Measurements from ENCODE around the gene BCAP31.
"Not testable (repeated sequence)": the region's sequence is repeated elsewhere in the genome, so short reads cannot be mapped to it uniquely, and the experiment has no call there.

Gene BCAP31

DNA sequence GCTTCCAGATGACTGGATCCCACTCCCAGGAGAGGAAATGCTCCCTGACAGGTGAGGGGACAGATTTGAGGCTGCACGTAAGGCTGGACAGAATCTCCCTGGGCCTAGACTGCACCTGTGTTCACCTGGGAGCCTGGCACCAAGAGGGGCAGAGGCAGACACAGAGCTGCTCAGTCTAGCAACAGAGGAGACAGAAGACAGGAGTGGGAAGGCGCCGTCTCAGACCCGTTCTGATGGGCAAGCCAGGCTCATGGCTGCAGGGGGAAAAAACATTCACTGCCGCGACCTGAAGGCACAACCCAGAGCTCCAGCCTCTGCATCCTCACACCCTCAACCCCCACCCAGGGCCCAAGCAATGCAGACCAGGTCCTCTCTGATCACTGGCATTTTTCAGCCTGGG is 16.8 kb downstream of the BCAP31 start:
- no peak for DNase-seq

- no peak for DNase-seq
Measured at GRCh38 chrX:153706799-153707198, 17.4 kb downstream of the BCAP31 start.

DNA sequence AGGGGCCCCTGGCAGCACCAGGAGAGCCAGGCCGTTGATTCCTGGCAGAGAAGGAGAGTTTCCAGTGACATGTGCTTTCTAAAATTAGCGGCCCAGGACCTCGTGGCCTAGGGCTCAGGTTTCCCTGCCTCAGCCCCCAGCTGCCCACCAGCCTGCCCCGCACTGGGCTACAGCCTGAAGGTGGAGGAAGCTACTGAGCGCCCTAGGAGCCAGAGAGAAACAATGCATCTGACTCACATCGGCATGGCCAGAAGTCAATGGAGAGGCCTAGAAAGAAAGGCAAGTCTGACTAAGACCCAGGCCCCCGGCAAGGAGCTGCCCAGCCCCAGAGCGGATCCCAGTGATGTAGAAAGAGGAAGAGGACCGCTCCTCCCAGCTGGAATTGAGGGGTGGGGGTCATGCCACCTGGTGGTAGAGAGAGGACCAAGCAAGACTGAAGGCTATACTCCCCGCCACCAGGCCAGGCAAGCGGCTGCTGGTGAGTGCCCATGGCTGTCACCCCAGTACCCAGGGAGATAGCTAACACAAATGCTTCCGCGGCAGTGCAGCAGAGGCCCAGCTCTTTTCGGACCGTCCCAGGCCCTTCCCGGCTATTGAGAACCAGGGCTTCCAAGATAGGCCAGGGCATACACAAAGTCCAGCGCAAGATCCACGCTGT is 18.7 kb downstream of the BCAP31 start:
- DNase-seq: not testable (repeated sequence)

DNA sequence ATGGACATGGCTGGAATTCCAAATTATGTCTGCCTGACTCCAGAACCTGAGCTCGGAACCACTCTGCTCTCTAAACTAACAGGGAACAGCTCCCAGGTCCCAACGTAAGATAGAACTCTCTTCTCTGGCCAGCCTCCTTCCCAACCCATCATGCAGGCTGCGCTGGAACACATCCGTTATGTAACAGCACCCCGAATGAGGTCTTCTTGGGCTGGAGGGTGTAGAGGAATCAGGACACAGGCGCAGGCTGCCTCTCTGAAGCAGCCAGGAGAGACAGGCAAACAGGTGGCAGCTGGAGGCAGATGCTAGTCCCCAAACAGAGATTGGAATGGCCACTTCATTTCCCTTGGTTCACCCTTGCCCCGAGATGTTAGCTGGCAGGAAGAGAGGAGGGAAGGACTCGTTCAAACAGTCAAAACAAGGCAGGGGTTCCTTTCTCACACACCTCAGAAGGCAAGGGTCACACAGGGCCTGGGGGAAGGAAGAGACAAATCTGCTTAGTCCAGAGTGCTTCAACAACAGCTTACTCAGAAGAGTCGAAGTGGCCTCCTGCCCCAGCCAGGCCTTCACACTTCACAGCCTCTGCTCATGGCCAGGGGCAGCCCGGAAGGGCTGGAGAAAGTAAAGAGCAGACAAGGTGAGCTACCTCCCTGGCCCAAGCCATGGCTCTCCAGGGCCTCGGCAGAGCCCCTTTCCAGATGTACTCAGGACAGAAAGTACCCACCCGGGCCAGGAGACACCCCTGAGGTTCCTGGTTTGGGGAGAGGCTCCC is 19.4 kb downstream of the BCAP31 start:
- not testable (repeated sequence) for DNase-seq

DNA sequence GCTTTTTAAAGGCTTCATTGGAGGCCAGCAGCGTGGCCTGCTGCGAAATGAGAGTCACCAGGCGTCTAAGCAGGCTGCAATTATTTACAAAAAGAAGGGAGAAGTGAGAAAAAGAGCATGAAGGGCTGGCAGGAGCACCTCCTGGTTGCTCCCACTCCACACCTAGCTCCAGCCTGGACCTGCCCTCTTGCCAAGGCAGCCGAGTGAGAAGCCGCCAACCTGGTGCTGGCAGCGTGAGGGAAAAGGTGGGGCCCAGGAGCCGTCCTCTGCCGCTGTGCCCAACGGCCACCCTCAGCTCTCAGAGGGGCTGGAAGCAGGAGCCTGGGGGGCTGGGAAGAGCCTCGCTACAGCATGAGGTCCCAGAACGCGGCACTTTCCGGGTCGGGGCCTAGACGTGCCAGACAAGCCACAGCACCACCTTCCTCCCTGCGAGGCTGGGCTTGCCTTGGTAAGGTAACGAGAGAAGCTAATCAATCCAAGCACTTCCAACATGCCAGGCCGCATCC is 20.1 kb downstream of the BCAP31 start:
- DNase-seq: no peak

DNA sequence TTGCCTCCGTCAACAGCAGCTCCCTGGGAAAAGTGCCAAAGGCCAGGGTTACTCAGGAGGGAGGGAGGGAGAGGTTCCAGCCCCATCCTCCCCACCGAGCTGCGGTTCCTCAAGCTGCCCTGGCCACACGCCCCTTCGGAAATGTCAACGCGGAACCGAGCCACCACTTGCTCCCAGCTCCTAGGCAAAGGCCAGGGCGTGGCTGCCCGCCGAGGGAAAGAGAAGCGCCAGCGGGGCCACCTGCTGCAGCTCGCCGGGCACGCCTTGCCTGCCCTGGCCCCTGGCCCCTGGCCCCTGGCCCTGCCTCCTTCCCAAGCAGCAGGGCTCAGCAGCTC is 21.2 kb downstream of the BCAP31 start:
- DNase-seq: no peak

GRCh38 chrX:153702336-153703035 is 21.7 kb downstream of the BCAP31 start:
- DNase-seq: no peak

- no peak for DNase-seq
Measured at GRCh38 chrX:153701706-153702105, 22.5 kb downstream of the BCAP31 start.

DNA sequence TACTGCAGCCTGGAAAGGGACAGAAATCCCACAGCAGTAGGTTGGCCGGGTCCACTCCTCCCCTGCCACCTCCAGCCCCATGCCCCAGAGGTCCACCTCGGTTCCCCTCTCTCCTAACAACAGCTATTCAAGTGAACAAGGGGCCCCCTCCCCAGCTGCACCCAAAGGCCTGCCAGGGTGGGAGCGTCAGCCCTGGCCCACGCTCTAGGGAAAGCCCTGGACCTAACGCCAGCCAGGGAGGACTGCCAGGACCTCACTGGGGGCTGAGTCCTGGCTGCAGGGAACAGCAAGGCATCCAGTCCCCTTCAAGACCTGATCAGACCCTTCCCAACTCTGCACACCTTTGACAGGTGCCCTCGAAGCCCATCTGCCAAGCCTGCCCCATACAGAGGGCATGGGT is 23.2 kb downstream of the BCAP31 start:
- no peak for DNase-seq

DNA sequence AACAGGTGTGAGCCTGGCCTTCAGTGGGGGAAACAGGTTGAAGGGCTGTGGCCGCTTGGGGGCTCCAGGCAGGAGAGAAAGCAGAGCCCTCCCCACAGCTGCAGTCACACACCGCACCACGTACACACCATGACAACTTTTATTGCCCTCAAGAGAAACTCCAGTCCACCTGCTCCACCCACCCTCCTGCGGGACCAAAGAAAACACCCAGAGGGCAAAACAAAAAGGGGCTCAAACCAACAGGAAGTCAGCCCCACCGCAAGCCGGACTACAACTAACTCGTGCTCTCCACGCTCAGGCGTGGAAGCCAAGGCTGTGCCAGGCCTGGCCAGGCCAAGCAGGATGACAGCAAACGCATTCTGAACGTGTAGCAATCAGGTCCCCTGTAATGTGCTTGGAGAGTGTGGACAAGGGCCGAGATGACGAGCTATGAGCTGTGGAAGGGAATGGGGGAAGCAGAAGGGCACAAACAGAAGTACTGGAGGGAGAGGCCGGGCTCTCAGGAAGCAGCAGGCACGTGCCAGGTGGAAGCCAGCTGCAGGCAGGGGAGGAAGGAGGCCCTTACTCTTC is 23.7 kb downstream of the BCAP31 start:
- DNase-seq: no peak

- DNase-seq: not testable (repeated sequence)
Measured at GRCh38 chrX:153699784-153700371, 24.3 kb downstream of the BCAP31 start.

- not testable (repeated sequence) for DNase-seq
Measured at GRCh38 chrX:153699210-153699783, 24.9 kb downstream of the BCAP31 start.

DNA sequence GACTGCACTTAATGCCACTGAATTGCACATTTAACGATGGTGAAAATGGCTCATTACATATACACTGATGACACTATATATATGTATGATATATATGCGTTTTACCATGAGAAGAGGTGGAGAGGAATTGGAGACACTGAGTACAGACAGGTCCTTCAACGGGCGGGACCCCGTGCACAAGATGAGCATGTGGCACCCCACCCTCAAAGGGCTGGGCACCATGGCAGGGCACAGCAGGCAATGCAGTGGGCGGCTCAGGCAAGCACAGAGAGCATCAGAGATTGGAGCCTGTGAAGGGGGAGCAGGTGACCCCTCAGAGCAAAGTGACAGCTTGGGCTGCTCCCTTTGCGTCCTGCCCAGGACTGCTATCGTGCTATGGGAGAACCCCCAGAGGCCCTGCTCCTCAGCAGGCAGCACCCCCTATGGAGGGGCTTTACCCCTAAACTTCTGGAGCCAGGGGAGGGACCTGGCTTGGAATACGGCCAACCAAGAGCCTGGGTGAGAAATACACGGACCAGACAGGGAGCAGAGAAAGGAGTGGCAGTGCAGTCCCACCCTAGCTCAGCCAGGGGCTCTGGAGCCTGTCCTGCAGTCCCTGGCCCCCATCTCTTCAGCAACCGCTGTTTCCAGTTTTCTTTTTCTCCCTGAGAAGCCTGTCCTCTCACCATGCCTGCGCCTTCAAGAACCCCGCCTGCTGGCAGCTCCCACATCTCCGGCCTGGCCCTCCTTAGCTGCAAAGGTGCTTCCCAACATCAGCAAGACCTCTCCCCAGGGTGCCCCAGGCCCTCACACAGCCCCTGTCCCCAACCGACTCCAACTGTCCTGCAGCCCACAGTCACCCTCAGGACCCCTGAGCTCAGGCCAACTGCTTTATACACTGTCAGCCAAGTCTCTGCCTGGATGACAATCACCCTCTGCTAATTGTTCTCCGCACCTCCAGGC is 26.0 kb downstream of the BCAP31 start:
- DNase-seq: no peak

- not testable (repeated sequence) for DNase-seq
Measured at GRCh38 chrX:153696986-153697722, 27.0 kb downstream of the BCAP31 start.

DNA sequence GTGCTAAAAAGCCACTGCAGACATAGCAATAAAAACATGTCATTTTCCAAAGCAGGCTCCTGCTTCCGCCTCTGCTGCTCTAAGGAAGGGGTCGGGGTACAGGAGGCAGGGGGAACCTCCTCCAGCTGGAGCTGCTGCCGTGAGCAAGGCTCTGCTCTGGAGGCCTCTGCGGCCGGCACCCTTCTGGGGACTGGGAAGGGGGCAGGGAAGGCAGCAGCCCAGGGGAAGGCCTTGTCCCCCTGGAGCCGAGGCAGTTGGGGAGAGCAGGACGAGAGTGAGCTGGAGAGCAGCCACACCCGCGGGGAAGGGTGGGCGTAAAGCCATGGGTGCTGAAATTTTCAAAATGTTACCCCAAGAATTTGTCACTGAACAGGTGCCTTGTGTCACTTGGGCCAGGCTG is 27.6 kb downstream of the BCAP31 start:
- not testable (repeated sequence) for DNase-seq

DNA sequence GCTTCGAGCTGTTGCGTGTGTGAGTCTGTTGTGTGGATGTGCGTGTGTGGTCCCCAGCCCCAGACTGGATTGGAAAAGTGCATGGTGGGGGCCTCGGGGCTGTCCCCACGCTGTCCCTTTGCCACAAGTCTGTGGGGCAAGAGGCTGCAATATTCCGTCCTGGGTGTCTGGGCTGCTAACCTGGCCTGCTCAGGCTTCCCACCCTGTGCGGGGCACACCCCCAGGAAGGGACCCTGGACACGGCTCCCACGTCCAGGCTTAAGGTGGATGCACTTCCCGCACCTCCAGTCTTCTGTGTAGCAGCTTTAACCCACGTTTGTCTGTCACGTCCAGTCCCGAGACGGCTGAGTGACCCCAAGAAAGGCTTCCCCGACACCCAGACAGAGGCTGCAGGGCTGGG is 28.1 kb downstream of the BCAP31 start:
- no peak for DNase-seq

GRCh38 chrX:153694687-153695270 is 29.4 kb downstream of the BCAP31 start:
- DNase-seq: no peak

DNA sequence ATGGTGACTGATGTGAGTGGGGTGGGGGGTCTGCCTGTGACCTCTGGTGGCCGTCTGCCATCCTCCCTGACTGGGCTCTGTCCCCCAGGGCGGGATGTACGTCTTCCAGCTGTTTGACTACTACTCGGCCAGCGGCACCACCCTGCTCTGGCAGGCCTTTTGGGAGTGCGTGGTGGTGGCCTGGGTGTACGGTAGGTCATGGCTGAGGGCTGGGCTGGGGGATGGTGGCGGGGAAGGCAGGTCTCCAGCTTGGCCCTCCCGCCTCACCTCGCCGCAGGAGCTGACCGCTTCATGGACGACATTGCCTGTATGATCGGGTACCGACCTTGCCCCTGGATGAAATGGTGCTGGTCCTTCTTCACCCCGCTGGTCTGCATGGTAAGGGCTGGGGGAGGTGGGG is 29.9 kb downstream of the BCAP31 start:
- not testable (repeated sequence) for DNase-seq

GRCh38 chrX:153693216-153694086 is 30.7 kb downstream of the BCAP31 start:
- DNase-seq: no peak
